Measurements from ENCODE around the gene CTSS.
"Not testable (repeated sequence)": the region's sequence is repeated elsewhere in the genome, so short reads cannot be mapped to it uniquely, and the experiment has no call there.

The CTSS gene

DNA sequence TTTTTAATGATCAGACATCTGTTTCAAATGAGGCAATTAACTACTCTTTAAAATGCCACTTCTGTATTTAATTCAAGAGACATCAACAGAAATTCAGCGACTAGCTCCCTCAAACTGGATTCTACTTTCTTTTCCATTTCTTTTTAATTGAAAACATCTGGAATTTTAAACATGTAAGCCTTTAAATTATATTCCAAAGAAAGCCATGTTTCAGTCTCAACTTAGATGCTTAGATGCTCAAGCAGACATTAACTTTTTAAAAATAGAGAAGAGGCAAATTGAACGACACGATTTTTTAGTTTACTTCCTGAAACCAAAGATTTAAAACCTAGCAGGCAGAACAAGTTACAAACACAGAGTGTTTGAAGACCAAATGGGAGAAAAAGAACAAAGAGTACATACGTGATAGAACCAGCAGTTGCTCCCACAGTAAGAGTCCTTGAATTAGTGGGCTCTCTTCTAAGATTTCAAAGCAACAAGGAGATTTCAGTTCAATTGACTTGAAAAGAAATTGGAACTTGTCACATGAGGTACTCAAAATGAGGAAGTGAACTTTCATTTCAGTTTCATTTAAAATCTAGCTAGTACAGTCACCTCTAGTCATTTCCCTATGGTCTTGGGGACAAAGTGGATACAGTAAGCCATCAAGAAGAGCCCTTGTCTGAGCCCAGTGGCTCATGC is at the start of gene CTSS:
CTSS (minus strand) TSS at position 483 of the 681 bp plus-strand sequence. CDS start 1,015 bp downstream, outside the sequence.
- Mint-ChIP-seq H3K4me3 (peak within 1 kb of the TSS; percentile 89), H3K27me3 (ENCODE audit: low read depth) (no peaks in the 10 kb centered on the region), H3K36me3 (ENCODE audit: low read depth) (peaks cover 29% of the 10 kb centered on the region), H3K9me3 (no peaks in the 10 kb centered on the region), H3K27ac (peak within 1 kb of the TSS; percentile 91), H3K4me1 (ENCODE audit: low read depth) (peaks cover 31% of the 10 kb centered on the region)

DNA sequence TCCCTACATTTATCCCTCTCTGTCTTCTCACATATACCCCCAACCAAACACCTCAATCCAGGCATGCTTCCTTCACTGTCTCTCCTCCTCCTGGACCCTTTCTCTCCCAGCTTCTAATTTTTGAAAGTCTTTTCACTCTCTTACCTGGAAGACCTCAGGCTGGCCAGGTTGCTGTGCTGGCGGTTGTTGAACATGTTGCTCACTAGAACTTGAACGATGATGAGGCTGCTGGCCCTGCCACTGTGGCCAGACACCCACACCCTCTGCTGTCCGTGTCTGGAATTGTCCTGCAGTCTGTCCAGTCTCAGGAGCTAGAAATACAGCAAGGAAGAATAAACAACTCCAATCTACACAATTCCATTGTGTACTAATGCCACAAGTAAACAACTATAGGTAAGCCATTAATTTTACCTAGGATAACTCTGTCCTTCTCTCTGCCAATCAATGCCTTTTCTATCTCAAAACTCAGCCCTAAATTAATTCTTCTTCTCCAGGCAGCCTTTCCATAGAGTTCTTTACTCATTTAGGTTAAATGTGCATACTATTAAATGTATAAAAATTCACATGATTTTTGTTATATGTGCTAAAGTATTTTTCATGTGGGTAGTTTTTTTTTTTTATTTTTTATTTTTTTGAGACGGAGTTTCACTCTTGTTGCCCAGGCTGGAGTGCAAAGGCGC is 47.6 kb upstream of the CTSS start:
- no peak overlapping the region for H3K4me3 Mint-ChIP-seq

GRCh38 chr1:150810958-150811659 is 45.5 kb upstream of the CTSS start:
- Mint-ChIP-seq H3K9me3 (no peaks in the 10 kb centered on the region), H3K36me3 (ENCODE audit: low read depth) (peaks cover 9% of the 10 kb centered on the region), H3K27ac (no peak overlapping the region), H3K4me1 (ENCODE audit: low read depth) (peaks cover 15% of the 10 kb centered on the region), H3K27me3 (ENCODE audit: low read depth) (no peaks in the 10 kb centered on the region), H3K4me3 (no peak overlapping the region)

More for the DNA sequence above, 47.6 kb upstream of the CTSS start:
- Mint-ChIP-seq H3K36me3 (ENCODE audit: low read depth) (peaks cover 22% of the 10 kb centered on the region), H3K27ac (no peak overlapping the region), H3K4me1 (ENCODE audit: low read depth) (peaks cover 1% of the 10 kb centered on the region), H3K9me3 (no peaks in the 10 kb centered on the region), H3K27me3 (ENCODE audit: low read depth) (no peaks in the 10 kb centered on the region)

DNA sequence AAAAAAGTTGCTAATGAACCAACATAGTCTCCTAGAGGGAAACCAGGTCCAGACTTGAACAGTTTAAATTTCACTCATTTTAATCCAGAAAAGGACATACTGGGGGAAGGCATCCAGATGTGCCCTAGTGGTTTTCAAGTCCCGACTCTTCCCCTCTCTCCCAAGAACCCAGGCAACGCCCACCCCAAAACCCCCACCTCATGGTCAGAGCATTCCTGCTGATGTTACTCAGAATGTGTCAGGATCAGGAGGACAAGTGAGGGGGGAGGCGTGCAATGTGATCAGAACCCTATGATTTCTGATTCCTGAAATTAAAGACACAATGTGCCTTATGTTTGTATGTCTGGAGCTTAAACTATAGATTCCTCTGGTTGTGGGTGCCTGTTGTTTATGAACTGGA is 44.1 kb upstream of the CTSS start:
- H3K36me3 Mint-ChIP-seq (ENCODE audit: low read depth), result peaks cover 6% of the 10 kb centered on the region
- no peak overlapping the region for H3K4me3 Mint-ChIP-seq
- no peaks in the 10 kb centered on the region for H3K27me3 Mint-ChIP-seq (ENCODE audit: low read depth)
- no peaks in the 10 kb centered on the region for H3K9me3 Mint-ChIP-seq
- H3K4me1 Mint-ChIP-seq (ENCODE audit: low read depth), result peaks cover 15% of the 10 kb centered on the region
- no peak overlapping the region for H3K27ac Mint-ChIP-seq

DNA sequence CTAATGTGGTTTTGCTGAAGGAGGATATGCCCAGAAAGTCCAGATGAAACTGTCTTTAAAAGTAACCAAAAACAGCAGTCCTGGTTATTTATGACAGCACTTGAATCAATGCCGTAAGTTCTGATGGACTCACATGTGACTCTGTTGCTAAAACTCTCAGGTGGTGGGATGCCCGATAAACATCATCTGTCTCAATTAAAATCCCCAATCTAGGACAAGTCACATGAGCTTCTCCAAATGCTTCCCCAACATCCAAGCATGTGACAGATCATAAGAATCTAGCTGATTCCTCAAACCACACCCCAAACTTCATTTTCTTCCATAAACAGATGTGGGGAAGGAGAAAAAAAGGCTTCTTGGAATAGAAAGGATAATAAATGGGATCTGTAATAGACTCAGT is 43.3 kb upstream of the CTSS start:
- Mint-ChIP-seq H3K4me3 (no peak overlapping the region), H3K27ac (no peak overlapping the region), H3K4me1 (ENCODE audit: low read depth) (peaks cover 15% of the 10 kb centered on the region), H3K36me3 (ENCODE audit: low read depth) (no peaks in the 10 kb centered on the region), H3K27me3 (ENCODE audit: low read depth) (no peaks in the 10 kb centered on the region), H3K9me3 (no peaks in the 10 kb centered on the region)

DNA sequence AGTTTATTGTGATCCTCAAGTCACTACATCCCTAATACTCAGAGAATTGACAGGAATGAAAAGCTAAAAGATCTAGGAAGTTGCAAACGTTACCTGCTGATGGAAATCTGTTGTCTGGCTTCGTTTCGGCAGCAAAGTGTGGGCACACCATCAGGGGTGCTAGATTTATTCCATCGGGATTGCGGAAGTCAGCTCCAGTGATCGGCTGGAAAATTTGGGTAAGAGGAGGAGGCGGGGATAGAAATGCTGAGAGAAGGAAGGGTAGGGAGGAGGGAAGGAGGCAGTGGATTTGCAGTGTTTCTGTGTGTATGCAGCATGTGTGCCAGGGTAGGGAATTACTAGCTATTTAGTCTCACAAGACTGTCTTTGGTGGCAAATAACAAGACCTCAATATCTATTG is 42.5 kb upstream of the CTSS start, which contains the start of gene CTSK:
CTSK (minus strand) TSS at position 140 of the 400 bp plus-strand sequence. CDS start 1,455 bp downstream, outside the sequence.
- peaks cover 15% of the 10 kb centered on the region for H3K4me1 Mint-ChIP-seq (ENCODE audit: low read depth)
- no peaks in the 10 kb centered on the region for H3K27me3 Mint-ChIP-seq (ENCODE audit: low read depth)
- H3K27ac Mint-ChIP-seq, result no peak within 1 kb of the TSS
- H3K36me3 Mint-ChIP-seq (ENCODE audit: low read depth), result no peaks in the 10 kb centered on the region
- no peaks in the 10 kb centered on the region for H3K9me3 Mint-ChIP-seq
- no peak within 1 kb of the TSS for H3K4me3 Mint-ChIP-seq

DNA sequence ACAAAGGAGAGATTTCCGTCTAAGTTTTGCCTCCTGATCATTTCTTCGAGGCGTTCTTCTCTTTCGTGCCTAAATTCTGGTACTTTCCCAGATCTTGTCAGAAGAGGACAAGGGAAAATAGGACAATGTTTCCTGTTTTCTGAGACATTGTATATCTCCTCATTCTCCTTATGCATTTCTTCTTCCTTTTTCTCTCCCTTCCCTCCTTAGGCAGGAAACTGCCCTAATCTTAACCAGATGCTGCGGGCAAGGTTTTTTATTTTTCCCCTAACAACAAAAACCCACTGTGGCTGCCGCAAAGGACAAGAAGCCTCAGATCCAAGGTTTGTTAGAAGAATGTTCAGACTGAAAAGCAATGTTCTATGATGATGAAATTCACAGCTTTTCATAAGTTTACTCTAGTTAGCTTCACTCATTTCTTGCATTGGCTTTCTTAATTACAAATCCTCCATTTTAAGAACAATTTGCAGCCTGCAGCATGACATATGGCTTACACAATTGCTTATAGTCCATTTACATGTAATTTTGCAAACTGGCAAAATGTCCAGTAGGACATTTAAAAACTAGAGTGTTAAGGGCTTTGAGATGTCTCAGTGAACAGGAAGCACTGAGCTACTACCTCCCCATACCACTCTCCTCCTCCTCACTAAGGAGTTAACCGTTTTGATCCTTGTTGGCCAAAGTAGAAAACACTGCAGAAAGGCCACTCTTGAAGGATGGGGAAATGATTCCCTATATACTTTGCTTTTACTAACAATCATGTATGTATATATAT is 41.9 kb upstream of the CTSS start:
- no peaks in the 10 kb centered on the region for H3K27me3 Mint-ChIP-seq (ENCODE audit: low read depth)
- no peak overlapping the region for H3K27ac Mint-ChIP-seq
- no peaks in the 10 kb centered on the region for H3K36me3 Mint-ChIP-seq (ENCODE audit: low read depth)
- no peaks in the 10 kb centered on the region for H3K9me3 Mint-ChIP-seq
- H3K4me3 Mint-ChIP-seq, result no peak overlapping the region
- peaks cover 15% of the 10 kb centered on the region for H3K4me1 Mint-ChIP-seq (ENCODE audit: low read depth)

GRCh38 chr1:150805899-150806298 is 40.3 kb upstream of the CTSS start:
- Mint-ChIP-seq H3K9me3 (no peaks in the 10 kb centered on the region), H3K4me3 (no peak overlapping the region), H3K36me3 (ENCODE audit: low read depth) (no peaks in the 10 kb centered on the region), H3K27me3 (ENCODE audit: low read depth) (no peaks in the 10 kb centered on the region), H3K27ac (no peak overlapping the region), H3K4me1 (ENCODE audit: low read depth) (peaks cover 15% of the 10 kb centered on the region)

GRCh38 chr1:150804671-150805070 is 39.1 kb upstream of the CTSS start:
- Mint-ChIP-seq H3K36me3 (ENCODE audit: low read depth) (no peaks in the 10 kb centered on the region), H3K4me1 (ENCODE audit: low read depth) (peaks cover 15% of the 10 kb centered on the region), H3K27ac (no peak overlapping the region), H3K27me3 (ENCODE audit: low read depth) (no peaks in the 10 kb centered on the region), H3K4me3 (no peak overlapping the region), H3K9me3 (no peaks in the 10 kb centered on the region)

GRCh38 chr1:150799089-150799488 is 33.5 kb upstream of the CTSS start:
- no peaks in the 10 kb centered on the region for H3K27me3 Mint-ChIP-seq (ENCODE audit: low read depth)
- no peaks in the 10 kb centered on the region for H3K4me1 Mint-ChIP-seq (ENCODE audit: low read depth)
- H3K4me3 Mint-ChIP-seq, result no peak overlapping the region
- peaks cover 24% of the 10 kb centered on the region for H3K36me3 Mint-ChIP-seq (ENCODE audit: low read depth)
- H3K27ac Mint-ChIP-seq, result no peak overlapping the region
- no peaks in the 10 kb centered on the region for H3K9me3 Mint-ChIP-seq

DNA sequence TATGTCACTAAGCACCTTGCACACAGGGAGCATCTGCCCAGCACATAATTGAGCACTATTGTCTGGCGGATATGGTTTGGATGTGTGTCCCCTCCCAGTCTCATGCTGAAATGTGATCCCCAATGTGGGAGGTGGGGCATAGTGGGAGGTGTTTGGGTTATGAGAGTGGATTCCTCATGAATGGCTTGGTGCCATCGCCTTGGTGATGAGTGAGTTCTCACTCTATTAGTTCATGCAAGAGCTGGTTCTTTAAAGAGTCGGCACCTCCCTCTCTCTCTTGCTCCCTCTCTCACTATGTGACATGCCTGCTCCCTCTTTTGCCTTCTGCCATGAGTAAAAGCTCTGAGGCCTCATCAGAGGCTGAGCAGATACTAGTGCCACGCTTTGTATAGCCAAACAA is 32.9 kb upstream of the CTSS start:
- no peaks in the 10 kb centered on the region for H3K27me3 Mint-ChIP-seq (ENCODE audit: low read depth)
- no peak overlapping the region for H3K4me3 Mint-ChIP-seq
- H3K9me3 Mint-ChIP-seq, result no peaks in the 10 kb centered on the region
- no peak overlapping the region for H3K27ac Mint-ChIP-seq
- peaks cover 24% of the 10 kb centered on the region for H3K36me3 Mint-ChIP-seq (ENCODE audit: low read depth)
- H3K4me1 Mint-ChIP-seq (ENCODE audit: low read depth), result no peaks in the 10 kb centered on the region

DNA sequence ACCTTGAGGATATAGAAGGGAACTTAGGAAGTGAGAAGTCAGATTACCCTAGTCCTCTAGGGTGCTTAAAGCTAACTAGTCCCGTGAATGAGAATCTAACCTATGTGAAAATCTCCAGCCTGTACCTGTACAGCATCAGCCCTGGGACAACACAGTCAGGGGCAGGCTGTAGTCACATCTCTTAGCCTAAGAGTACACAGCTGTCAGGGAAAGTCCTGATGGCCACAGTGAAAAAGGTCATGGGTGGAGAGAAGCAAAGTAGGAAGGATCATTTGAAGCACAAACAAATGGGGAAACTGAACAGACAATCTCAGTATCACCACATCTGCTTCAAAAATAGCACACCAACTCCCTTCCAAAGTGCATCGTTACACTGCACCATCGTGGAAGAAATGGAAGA is 30.8 kb upstream of the CTSS start:
- peaks cover 24% of the 10 kb centered on the region for H3K36me3 Mint-ChIP-seq (ENCODE audit: low read depth)
- no peak overlapping the region for H3K4me3 Mint-ChIP-seq
- no peaks in the 10 kb centered on the region for H3K27me3 Mint-ChIP-seq (ENCODE audit: low read depth)
- H3K9me3 Mint-ChIP-seq, result no peaks in the 10 kb centered on the region
- no peak overlapping the region for H3K27ac Mint-ChIP-seq
- H3K4me1 Mint-ChIP-seq (ENCODE audit: low read depth), result no peaks in the 10 kb centered on the region

- H3K36me3 Mint-ChIP-seq (ENCODE audit: low read depth), result peaks cover 23% of the 10 kb centered on the region
- H3K4me3 Mint-ChIP-seq; H3K9me3 Mint-ChIP-seq; H3K4me1 Mint-ChIP-seq (ENCODE audit: low read depth); H3K27me3 Mint-ChIP-seq (ENCODE audit: low read depth); H3K27ac Mint-ChIP-seq: not testable (repeated sequence)
Observed at GRCh38 chr1:150793778-150794177, 28.2 kb upstream of the CTSS start.

GRCh38 chr1:150793221-150793620 is 27.6 kb upstream of the CTSS start:
- H3K27me3 Mint-ChIP-seq (ENCODE audit: low read depth), result peaks cover 5% of the 10 kb centered on the region
- H3K9me3 Mint-ChIP-seq, result no peaks in the 10 kb centered on the region
- H3K4me3 Mint-ChIP-seq, result no peak overlapping the region
- no peak overlapping the region for H3K27ac Mint-ChIP-seq
- H3K4me1 Mint-ChIP-seq (ENCODE audit: low read depth), result no peaks in the 10 kb centered on the region
- peaks cover 17% of the 10 kb centered on the region for H3K36me3 Mint-ChIP-seq (ENCODE audit: low read depth)

Data from T-helper 1 cell treated with Interleukin-12 subunit alpha and Interleukin-12 subunit beta and Interleukin-4 antibody, amounts not matched to agents 30 μg/mL and 1 μg/mL, for 36 hours (primary cell).